GM12873 (cell line): ENCODE results near the gene PALM2AKAP2.
A peak's percentile ranks its signal among the peaks of the same experiment; 100 is the strongest.

Source experiments
- TF ChIP-seq, protein P1 (sequence below): IDR thresholded peaks from 2 replicates; pipeline ENCODE4 v1.5.1; 2012; ENCODE audit warnings: low read depth, mild to moderate bottlenecking, moderate library complexity, low read length, control low read depth; ENCODE audit not compliant: insufficient read depth; ENCODE audit errors: missing control alignments

PALM2AKAP2 gene

DNA sequence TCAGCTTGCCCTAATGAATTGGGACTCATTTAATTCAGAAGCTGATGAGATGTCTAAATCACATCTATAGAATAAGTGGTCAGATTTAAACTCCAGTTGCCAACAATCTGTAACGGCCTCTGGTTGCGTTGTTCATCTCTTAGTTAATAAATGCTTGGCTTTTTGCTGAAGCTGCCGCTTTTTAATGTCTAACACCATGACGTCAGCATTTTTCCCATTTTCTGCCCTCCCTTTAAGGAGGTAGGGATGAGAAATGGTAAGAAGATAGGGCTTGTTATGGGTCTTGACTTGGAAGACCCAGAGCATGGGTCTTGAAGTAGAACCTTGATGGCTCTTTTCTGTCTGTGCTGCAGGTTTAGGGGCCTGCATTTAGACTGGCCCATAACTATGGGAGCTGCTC lies 33.3 kb downstream of the PALM2AKAP2 start:
- TF ChIP-seq, protein P1, sequence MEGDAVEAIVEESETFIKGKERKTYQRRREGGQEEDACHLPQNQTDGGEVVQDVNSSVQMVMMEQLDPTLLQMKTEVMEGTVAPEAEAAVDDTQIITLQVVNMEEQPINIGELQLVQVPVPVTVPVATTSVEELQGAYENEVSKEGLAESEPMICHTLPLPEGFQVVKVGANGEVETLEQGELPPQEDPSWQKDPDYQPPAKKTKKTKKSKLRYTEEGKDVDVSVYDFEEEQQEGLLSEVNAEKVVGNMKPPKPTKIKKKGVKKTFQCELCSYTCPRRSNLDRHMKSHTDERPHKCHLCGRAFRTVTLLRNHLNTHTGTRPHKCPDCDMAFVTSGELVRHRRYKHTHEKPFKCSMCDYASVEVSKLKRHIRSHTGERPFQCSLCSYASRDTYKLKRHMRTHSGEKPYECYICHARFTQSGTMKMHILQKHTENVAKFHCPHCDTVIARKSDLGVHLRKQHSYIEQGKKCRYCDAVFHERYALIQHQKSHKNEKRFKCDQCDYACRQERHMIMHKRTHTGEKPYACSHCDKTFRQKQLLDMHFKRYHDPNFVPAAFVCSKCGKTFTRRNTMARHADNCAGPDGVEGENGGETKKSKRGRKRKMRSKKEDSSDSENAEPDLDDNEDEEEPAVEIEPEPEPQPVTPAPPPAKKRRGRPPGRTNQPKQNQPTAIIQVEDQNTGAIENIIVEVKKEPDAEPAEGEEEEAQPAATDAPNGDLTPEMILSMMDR: no peak

DNA sequence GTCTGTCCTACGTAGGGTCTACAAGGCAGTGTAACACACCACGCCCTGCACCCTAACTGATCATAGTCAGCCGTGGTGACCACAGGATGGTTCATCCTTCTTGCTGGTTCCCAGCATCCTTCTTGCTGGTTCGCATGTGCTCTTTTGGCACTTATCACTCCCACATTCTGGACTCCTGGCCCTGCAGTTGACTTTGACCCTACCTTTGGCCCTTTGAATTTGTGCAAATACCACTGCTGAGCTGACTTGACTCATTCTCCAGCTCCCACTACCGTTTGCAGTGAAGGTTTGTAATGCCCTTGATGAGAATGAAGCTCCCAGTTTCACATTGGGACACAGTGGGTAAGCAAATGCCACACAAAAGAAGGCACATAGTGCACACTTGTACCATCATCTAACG lies 33.8 kb downstream of the PALM2AKAP2 start:
- TF ChIP-seq, protein P1: no peak

DNA sequence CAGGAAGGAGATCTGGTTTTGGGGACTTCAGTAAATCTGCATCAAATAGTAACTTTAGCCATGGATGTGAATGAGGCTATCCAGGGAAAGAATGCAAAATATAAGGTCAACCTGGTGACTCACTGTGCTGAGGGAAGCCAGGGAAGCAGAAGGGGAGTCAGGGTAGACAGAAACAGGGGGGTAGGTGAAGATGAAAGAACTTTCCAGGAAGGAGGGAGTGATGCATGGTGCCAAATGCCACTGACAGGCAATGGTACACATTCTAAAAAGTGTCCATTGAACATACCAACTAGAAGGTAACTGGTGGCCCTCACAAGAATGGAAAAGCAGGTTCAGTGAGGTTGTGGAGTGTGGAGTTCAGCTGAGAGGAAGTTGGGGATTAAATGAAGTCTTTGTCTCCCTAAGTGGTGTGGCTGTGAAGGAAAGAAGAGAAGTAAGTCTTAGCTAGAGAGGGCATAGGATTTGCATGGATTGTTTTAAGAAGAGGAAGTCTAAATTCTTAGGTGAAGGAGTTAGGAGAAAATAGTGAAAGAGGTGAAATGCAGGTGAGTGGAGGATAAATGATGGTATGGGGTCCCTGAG lies 35.5 kb downstream of the PALM2AKAP2 start:
- TF ChIP-seq, protein P1: no peak

DNA sequence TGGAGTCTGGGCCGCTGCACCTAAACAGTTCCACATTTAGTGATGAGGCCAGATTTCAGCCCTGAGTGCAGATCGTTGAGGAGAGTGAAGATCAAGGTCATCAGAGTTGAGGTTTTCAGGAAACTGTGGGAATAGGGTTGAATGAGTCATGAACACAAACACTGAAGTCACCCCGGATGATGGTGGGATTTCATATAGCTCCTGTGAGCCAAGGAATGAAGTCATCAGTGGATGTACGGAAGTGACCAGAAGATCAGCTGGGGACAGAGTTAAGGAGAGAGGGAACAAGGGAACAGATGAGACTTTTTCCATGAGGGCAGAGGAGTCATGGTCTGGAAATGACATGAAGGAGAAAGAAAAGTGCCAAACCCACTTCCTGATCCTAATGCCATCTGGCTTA lies 36.5 kb downstream of the PALM2AKAP2 start:
- TF ChIP-seq, protein P1: no peak

DNA sequence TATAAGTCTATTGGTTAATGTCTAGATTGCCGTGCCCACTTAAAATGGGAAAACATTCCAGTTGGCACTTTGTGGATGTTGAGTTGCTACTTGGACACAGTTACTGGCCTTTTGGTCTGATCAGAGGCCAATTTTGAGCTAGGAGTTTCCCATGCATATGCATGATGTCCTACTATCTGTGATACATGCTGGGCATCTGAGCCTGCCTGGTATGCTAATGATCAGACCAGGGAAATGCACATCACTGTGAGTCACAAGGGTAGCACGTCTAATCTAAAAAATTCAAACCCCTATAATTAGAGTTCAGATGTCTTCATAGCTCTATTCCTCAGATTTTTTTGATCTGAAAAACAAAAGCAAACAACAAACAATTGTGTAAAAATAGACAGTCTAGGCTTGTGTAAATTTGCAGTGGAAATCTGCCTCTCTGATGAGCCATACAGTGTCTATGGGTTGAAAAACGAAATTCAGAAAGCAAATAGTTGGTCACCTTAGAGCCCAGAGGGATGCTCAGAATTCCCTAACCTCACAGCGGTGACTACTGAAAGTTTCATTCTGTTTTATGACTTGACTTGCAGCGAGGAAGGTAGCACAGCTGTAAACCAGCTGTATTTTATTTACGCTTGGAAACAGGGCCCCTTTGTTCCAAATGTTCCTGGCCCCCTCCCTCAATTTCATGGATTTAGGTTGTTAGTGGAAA lies 37.3 kb downstream of the PALM2AKAP2 start:
- TF ChIP-seq, protein P1: no peak

DNA sequence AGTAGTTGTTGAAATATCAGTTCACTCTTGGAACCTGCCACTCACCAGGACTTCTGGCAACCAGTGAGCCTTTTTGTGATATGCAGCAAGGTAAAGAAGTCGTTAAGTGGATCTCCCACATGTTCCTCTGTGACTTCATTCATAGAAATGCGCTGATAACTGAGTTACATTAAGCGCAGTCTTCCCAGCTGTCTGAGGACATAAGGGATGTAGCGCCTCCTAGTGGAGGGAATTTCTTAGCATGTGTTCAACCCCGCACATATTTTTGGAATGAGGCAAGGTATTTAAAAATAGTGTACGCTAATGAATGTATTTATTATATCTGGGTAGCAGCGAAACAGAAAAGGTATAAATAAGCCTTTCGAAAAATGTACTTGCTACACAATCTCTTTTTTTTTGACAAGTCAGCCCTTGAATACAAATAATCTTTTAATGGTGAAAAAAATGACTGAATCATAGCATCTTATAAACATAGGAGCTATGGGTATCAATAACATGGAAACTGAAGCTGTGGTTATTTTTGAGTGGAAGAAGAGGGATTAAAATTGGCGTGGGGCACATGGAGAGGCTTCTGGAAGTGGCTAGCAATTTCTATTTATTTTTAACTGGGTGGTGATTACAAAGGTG lies 38.0 kb downstream of the PALM2AKAP2 start:
- TF ChIP-seq, protein P1: peak; percentile 84

DNA sequence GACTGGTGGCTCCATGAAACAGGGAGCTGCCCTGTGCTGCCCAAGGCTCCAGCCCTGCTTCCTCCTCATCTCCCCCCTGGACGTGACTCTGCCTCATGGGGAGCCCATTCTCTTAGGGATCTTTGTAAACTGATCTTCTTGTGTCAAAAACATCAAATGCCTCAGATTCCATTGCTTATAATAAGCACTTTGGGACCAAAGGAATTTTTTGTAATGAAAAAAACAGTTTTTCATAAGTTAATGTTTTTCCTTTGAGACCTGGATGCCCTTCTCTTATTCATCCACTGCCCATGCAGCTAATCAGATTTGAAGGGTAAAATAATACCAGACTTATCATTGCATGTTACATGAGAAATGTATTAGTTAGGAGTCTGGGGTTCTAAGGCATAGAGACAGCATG lies 41.7 kb downstream of the PALM2AKAP2 start:
- TF ChIP-seq, protein P1: no peak
